GM18870 (cell line): ENCODE results near the gene PCDH1.
"Not testable (repeated sequence)": the region's sequence is repeated elsewhere in the genome, so short reads cannot be mapped to it uniquely, and the experiment has no call there.

Experiments used
- ATAC-seq: cut with Tn5 transposase; IDR thresholded peaks from one replicate; pipeline ENCODE4 v1.9.1; 2021; ENCODE audit warnings: moderate library complexity; ENCODE audit not compliant: unreplicated experiment

Gene PCDH1

DNA sequence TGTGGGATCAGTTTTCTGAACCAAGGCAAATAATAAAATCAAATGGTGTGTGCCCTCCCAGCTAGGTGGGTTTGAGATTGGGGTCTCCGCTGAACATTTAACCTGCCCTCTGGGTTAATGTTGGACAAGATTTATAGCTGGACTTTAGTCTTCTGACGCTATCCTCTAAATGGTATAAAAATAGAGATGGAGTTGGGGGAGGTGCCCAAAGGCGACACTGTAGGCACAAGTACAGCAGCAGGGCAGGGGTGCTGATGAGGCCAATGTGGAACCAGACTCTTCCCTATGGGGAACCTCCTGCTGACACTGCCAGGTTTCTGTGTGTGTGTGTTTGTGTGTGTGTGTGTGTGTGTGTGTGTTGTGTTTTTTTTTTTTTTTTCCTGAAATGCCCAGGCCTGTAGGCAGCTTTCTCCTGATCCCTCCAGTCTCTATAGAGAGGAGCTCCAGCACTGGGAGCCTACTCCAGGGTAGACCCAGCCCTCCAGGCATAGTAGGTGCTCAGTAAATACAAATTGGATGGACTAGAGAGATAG lies 37.9 kb downstream of the PCDH1 start:
- no peak for ATAC-seq

DNA sequence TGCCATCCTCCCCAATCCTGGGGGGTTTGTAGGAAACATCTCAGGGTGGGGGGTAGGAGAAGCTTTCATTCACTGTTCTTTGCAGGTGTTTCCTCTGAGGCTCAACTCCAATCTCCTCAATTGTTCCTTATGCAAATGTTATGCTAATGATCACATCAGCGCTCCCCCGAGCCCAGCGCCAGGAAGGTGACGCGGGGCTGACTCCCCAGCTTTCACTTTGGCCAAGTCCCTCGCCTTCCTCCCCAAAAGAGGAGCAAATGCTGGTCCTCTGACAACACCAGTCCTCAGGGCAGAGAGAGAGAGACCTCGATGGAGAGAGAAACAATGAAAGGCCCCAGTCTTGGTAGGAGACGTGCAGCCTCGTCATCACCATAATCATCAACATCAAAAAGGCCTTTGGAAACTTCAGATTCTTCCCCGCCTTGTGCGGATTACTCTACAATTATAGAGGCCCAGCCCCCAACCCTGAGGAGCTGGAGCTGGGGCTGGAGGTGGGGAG lies 39.1 kb downstream of the PCDH1 start:
- ATAC-seq: no peak

DNA sequence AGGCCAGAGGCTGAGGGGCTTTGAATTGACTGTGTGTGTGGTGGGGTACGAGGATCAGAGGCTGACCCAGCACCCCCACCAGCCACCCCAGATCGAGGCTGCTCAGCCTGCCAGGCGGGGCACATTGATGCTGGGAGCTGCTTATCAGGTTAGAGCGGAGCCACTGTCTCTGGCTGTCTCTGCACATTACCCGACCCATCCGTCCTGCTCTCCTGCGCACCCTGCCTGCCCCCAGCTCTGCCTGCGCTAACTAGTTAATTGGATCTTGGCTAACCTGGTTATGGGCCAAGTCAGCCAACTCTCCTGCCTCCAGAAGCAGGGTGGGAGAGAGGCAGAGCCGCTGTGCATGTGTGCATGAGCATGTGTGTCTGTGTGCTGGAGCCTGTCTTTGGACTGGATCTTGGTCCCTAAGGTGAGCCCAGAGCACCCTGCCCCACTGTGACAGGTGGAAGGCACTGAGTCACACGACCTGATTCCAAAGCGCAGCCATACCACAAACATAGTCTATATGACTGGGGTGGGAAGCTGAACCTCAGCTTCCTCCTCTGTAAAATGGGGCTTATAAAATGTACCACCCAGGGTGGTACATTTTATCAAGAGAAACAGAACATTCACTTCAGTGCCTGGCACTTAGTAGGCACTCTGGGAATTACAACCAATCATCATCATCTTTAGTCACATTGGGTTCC lies 39.7 kb downstream of the PCDH1 start:
- no peak for ATAC-seq

DNA sequence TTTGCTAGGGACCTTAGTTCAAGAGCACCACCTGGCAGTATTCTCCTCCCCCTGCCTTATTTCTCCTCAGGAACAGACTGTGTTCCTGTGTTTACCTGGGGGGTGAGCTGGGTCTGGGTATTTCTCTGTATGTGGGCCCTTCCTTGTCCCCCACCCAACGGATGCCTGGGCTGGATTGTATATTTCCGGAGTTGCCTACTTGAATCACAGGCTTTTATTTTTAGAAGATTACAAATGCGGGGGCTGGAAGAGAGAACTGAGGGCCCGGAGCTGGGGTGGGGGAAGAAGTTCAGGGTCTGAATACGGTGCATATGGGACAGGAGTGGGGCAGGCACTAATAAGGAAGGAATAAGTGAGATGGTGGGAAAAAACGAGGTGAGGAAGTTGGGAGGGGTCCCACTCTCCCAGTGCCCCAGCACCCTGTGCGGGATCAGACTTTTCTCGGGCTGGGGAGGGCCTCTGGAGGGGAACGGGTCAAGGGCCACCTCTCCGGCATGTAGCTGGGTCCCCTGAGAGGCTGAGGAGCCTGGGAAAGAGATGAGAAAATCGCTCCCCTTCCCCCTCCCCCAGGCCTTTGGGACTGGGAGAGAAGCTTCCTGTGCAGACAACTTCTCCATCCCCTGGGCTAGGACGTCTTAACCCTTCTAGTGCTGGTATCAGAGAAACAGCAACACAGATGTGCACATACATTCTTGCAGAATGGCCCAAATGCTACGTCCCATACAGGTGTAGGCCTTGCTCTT lies 42.1 kb downstream of the PCDH1 start:
- no peak for ATAC-seq

DNA sequence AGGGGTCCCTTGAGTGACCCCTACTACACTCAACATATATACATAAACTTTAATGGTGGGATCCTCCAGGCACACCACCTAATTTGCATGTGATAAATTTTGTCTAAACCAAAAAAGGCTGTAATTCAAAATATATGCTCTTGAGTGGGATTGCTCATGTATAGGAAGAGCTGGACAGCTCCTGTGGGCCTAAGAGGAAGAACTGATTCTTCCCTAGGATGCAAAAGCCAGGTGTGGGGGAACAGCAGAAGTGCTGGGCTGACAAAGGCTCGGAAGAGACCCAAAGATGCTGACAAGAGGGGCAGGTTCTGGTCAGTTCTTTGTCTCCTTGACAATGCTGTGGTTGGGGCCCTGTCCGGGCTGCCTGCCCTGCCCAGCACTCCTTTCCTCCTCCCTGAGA lies 43.9 kb downstream of the PCDH1 start:
- no peak for ATAC-seq

DNA sequence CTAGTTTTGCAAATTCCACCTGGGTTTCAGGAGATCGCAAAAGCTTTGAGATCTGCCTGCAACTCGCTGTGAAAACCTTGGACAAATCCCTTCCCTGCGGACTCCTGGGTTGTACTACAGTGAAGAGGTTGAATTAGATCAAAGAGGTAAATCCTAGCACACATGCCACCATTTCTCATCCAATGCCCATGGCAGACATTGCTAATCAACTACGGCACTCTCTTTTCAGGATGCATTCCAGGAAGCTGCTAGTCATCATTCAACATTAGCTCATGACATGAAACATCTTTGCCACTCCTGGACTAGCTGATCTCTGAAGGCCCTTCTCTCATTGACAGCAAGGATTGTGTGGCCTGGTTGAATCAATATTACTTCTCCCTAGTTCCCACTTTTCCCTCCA lies 46.1 kb downstream of the PCDH1 start:
- ATAC-seq: no peak

DNA sequence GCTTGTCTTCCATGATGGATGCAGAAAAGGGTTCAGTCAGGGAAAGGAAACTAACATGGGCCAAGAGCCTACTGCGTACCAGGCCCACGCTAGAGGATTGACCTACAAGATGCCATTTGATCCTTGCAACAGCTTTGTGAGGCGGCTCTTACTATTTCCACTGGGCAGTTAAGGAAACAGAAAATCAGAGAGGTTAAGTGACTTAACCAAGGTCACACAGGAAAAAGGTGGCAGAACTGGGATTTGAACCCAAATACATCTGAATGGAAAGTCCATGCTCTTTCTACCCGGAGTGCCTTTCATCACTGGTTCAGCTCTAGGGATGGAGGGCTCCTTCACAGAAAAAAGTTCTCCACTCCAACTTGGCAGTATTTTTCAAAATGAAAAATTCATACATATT lies 50.0 kb downstream of the PCDH1 start:
- ATAC-seq: no peak

DNA sequence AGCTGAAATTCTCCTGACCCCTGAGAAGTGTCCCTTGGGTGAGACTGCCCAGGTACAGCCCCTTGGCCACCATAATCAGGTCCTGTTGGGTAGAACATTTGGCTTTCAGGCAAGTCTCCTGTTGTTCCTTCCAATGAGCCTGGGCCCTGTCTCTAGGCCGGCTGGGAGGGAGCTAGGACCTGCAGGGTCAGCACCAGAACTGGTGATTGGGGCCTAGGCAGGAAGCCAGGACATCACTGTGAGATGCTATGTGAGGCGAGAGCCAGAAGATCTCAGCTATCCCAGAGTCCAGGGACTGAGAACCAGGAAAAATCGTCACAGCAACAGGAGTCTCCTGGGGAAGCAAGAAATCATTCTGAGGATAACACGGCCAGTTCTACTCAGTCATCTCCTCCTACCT lies 51.5 kb downstream of the PCDH1 start:
- no peak for ATAC-seq

DNA sequence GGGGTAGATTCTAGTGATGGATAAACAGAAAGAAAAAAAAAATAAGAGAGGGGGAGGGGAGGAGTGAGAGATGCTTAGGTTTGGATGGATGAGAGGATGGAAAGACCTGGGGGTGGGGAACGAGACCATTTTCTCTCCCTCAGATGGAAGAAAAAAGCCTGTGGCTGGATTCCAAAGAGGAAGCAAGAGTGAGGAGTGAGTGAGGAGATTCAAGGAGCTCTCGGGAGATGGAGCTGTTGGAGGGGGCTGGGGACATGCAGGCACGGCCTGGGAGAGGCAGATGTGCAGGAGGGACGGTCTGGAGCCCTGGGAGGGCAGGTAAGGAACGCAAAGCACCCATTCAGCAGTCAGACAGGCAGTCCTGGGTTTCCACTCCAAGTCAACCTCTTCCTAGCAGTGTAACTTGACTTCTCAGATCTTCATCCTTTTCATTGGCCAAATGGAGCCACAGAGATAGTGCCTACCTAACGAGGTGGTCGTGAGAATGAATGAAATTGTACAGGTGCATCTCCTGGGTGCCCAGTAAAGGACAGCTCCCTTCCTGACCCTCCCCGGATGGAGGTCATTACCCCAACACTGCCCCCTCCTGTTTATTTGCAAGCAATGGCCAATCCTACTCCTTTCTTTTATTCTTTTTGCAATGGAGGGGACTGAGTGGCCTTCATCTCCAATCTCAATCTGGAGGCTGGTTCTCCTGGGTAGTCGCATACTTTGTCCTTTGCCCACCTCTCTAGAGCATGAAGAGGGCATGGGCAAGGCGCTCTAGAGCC lies 52.2 kb downstream of the PCDH1 start:
- no peak for ATAC-seq

DNA sequence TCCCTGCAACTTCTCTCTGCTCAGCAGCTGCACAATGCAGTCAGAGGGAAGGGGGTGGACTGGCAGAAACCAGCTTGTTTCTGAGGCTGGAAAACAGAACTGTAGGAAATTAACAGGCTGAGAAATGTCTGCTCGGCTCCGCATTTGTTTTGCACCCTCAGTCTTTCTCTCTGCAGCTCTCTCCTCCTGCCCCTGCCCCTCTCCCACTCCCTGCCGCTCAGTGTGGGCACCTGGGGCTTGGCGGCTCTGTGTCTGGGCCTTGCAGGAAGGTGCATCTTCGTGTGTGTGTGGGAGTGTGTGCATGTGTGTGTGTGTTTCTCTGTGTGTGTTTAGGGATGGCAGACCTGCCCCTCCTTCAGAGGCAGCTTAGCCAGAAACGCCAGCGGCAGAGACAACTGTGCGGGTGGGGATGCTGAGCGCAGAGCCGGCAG lies 53.0 kb downstream of the PCDH1 start:
- no peak for ATAC-seq

DNA sequence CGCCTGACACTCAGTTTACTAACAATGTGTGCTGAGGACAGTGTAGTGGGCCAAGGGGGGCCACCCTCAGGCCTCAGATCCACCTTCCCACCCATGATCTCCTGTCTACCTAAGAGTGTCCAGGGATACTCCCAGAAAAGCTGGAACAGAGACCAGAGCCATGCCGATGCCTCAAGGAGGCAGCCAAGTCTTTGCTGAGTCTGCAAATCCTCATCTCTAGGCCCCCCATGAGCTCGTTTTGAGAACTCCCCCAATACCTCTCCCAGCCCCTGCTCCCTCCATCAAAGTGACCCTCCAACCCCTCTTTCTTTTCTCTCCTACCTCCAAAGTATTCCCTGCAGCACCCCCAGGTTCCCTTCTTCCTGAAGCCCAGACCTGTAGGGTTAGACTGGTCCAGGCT lies 53.5 kb downstream of the PCDH1 start:
- ATAC-seq: no peak

DNA sequence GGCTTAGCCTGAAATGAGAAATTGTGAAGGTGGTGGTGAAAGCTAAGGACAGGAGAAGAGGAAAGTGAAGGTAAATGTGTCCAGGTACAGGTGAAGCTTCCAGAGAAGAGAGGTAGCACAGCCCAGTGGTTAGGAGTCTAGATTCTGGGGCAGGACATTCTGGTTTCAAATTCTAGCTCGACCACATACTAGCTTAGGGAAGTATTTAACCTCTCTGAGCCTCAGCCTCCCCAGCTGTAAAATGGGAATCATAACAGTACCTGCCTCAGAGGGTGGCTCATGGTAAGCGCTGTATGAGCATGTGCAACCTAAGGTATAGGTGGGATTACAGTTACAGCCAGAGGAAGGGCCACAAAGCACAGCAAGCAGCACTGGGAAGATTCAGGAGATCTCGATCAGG lies 55.2 kb downstream of the PCDH1 start:
- no peak for ATAC-seq

DNA sequence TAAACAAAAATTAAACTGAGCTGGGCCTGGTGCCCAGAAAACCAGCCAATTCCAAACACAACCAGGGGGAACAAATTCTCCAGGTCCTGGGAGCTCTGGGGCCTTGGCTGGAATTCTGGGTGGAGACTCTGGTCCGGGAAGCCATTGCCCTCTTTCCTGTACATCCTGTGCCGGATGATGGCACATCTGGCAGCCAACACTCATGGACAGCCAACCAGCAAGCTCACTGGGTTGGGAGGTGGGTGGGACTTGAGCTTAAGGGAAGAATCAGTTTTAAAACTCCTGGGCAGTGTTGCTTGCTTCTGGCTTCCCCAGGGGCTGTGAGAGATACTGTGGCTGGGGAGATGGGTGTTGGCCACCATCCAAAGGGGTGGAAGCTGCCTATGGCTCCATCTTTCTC lies 56.1 kb downstream of the PCDH1 start:
- ATAC-seq: no peak

DNA sequence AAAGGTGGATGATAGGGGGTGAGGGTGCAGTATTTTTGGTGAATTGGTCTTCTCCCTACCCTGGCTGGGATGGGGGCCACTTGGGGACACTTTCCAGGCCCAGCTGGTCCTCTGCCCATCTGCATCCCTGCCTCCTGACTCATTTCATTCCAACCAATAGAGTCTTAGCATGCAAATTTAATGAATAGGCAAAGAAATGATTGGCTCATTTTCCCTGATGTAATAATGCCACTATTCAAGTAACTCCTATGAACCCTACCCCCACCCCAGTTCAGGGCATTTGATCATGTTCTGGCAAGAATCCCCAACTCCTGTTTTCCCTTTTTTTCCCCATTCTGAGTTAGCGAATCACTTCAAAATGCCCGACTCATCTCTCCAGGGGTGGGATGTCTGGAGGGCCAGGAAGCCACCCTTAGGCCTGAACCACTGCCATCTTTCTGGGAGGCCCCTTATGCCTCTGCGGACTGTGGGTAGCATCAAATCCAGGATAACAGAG lies 56.7 kb downstream of the PCDH1 start:
- no peak for ATAC-seq

DNA sequence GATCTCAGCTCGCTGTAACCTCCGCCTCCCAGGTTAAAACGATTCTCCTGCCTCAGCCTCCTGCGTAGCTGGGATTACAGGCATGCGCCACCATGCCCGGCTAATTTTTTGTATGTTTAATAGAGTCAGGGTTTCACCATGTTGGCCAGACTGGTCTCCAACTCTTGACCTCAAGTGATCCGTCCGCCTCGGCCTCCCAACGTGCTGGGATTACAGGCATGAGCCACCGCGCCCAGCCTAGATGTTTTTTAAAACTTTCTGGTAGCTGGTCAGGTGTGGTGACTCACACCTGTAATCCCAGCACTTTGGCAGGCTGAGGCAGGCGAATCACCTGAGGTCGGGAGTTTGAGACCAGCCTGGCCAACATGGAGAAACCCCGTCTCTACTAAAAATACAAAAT lies 57.5 kb downstream of the PCDH1 start:
- not testable (repeated sequence) for ATAC-seq

DNA sequence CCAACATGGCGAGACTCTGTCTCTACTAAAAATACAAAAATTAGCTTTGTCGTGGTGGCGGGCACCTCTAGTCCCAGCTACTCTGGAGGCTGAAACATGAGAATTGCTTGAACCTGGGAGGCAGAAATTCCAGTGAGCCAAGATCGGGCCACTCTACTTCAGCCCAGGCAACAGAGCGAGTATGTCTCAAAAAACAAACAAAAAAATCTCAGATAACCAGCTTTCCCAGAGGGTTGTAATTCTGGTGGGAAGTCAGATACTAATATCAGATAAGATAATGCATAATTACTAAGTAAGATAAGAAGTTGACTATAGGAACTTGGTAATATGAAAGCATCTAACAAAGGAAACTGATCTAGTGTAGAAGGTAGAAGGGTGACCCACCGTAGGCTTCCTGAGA lies 60.6 kb downstream of the PCDH1 start:
- no peak for ATAC-seq

DNA sequence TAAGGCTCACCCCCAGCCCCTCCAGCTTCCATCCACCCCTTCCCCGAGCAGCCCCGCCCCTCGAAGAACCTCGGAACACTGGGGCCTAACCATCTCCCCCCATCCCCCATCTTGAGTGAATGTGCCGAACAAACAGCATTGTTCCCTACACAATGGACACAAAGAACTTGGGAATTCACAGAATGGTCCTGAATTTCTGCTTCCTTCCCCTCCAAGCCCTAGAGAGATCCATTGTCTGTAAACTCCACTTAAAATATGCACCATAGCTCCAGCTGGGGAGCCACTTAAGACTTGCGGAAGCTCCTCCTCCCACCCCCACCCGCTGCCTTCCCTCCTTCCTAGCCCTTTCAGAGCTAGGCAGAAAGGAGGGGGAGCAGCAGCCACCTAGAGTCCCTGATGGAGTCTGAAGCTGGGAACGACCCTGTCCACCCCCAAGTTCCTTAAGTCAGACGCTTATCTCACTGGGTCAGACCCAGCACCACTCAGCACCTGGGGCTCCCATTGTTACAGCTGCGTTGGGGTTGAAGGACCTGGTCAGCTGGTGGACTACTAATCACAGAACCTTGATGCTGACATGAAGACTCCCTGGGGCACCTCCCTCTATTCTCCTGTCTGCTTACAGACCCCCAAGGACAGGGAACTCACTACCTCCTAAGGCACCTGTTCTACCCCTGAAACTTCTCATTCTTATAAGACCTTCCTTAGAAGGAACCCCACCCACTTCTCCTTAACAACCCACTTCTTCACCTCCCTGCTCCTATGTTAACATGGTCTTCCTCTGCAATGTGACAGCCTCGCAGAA lies 61.4 kb downstream of the PCDH1 start:
- ATAC-seq: no peak

DNA sequence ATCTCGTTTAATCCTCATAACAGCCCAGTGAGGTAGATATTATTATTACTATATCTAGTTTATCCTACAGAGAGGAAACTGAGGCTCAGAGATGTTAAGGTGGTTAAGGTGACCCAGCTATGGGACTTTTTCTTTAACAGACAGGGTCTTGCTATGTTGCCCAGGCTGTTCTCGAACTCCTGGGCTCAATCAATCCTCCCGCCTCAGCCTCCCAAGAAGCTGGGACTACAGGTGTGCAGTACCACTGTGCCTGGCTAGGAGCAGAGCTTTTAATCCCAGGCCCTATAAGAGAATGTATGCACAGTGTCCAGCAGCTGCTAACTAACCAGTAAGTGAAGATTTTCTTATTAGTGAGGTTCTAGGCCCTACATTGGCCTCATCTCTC lies 62.4 kb downstream of the PCDH1 start:
- ATAC-seq: no peak

DNA sequence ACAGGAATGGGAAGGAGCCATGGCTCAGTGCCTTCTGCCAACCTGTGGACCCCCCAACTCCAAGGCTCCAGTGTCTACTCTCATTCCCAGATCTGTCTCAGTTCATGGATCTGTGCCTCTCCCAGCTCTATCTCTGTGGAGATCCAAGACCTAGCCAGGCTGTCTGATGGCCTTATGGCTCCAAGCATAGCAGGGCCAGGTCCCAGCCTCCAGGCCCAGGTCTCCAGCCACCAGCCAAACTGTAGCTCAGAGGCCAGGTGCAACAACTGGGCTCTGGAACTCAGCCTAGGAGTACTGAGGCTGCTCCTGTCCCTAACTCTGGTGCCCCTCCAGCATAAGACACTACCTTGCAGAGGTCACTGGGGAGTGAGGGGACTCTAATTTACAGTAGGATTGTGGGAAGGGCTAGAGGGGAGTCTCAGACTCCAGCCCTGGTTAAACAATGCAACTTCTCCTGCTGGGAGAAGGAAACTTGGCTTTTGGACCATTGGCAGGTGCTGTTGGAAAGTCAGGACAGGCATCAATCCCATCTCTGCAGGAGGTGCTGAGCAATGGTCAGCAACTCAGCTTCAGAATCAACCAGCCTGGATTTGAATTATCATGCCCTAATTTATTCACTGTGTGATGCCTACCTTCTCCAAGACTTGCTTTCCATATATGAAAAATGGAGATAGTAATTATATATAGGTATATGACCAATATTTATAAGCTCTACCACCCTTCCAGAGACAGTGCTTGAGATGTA lies 63.0 kb downstream of the PCDH1 start:
- no peak for ATAC-seq
